ENCODE measurements around the gene CYS1.

- TF ChIP-seq CTCF (IDR thresholded peaks at IDR 0.05; ENCODE audit: poor library complexity, severe bottlenecking), result no peak
- TF ChIP-seq POLR2AphosphoS5 (IDR thresholded peaks at IDR 0.05), result no peak
- TF ChIP-seq MXI1 (conservative IDR thresholded peaks at IDR 0.05; ENCODE audit: poor library complexity, severe bottlenecking), result no peak
- TF ChIP-seq EZH2 (IDR thresholded peaks at IDR 0.05; ENCODE audit: borderline replicate concordance, insufficient read depth, low read length, poor library complexity, severe bottlenecking), result no peak
- TF ChIP-seq SMC3 (conservative IDR thresholded peaks at IDR 0.05; ENCODE audit: poor library complexity), result no peak
- TF ChIP-seq EP300 (conservative IDR thresholded peaks at IDR 0.05; ENCODE audit: poor library complexity, severe bottlenecking), result no peak
- no peak for TF ChIP-seq RAD21 (conservative IDR thresholded peaks at IDR 0.05)
- no peak for TF ChIP-seq REST (IDR thresholded peaks at IDR 0.05; ENCODE audit: borderline replicate concordance)
- no peak for TF ChIP-seq TAF1 (IDR thresholded peaks at IDR 0.05; ENCODE audit: low read depth)
Measured at GRCh38 chr2:10086950-10087349, 6.7 kb upstream of the CYS1 start.

Measured in neural cell (in vitro differentiated cells).